G401 (cell line): ENCODE data around the gene DBP. TPM values are rescaled to one million over a fixed set of nuclear protein-coding genes. Genes with fewer than 3 reads are reported as not detected.
"Not testable (repeated sequence)": the region's sequence is repeated elsewhere in the genome, so short reads cannot be mapped to it uniquely, and the experiment has no call there.

ENCODE experiments used
- DNase-seq: peaks from one replicate; pipeline ENCODE4 v3.0.0-alpha.2; 2015; ENCODE audit warnings: low spot score
- in situ Hi-C: cut with HindIII; loops from 2 replicates; pipeline ENCODE4 v1.10.0; 2016; ENCODE audit warnings: low sequenced_read_pairs, mixed read lengths
- total RNA-seq: library from RNA; depleted of rRNA; stranded (reverse); fragments of >200 nt; shearing (Covaris generic); gene quantifications from 2 replicates; pipeline ENCODE4 v1.2.3, GENCODE V29; 2014

The DBP gene
- total RNA-seq, 1 experiment from 2014 or later, result 40.0 TPM

GRCh38 chr19:48669903-48670668 lies 32.9 kb upstream of the DBP start:
- no peak for DNase-seq

GRCh38 chr19:48668761-48669160 lies 31.6 kb upstream of the DBP start:
- no peak for DNase-seq
- in situ Hi-C loops, result no loop called here

More at GRCh38 chr19:48669903-48670668, 32.9 kb upstream of the DBP start:
- in situ Hi-C loops, result no loop called here

GRCh38 chr19:48668332-48668731 lies 31.2 kb upstream of the DBP start:
- in situ Hi-C loops, result no loop called here
- DNase-seq, result peak; percentile 77

DNA sequence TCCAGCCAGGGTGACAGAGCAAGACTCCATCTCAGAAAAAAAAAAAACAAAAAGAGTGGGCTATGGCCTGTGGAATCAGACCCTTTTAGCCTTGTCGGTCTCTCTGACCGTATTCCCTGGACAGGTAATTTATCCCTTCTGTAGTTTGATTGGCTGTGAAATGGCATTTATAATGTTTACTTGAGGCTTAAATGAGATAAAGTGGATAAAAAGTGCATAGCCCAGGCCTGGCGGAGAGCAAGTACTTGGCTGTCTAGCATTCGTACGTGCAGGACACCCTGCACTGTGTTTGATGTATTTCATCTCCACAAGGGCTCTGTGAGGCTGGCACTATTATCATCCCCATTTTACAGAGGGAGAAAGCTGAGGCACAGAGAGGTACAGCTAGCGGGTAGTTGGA lies 28.6 kb upstream of the DBP start:
- in situ Hi-C loops, result no loop called here
- DNase-seq, result no peak

GRCh38 chr19:48664476-48664875 lies 27.3 kb upstream of the DBP start:
- in situ Hi-C loops, result no loop called here
- DNase-seq, result no peak

- in situ Hi-C loops, result no loop called here
- no peak for DNase-seq
Observed at GRCh38 chr19:48663667-48664066, 26.5 kb upstream of the DBP start.

GRCh38 chr19:48661711-48662090 lies 24.5 kb upstream of the DBP start:
- in situ Hi-C loops, result no loop called here
- no peak for DNase-seq

- in situ Hi-C loops, result no loop called here
- peak; percentile 95 for DNase-seq
Observed at GRCh38 chr19:48660852-48661710, 23.9 kb upstream of the DBP start.

- DNase-seq, result peak; percentile 58
- in situ Hi-C loops, result no loop called here
Observed at GRCh38 chr19:48659768-48660167, 22.6 kb upstream of the DBP start.

- DNase-seq, result no peak
- in situ Hi-C loops, result no loop called here
Observed at GRCh38 chr19:48658483-48658882, 21.3 kb upstream of the DBP start.

- in situ Hi-C loops, DNase-seq: not testable (repeated sequence)
Observed at GRCh38 chr19:48657828-48658227, 20.6 kb upstream of the DBP start.

DNA sequence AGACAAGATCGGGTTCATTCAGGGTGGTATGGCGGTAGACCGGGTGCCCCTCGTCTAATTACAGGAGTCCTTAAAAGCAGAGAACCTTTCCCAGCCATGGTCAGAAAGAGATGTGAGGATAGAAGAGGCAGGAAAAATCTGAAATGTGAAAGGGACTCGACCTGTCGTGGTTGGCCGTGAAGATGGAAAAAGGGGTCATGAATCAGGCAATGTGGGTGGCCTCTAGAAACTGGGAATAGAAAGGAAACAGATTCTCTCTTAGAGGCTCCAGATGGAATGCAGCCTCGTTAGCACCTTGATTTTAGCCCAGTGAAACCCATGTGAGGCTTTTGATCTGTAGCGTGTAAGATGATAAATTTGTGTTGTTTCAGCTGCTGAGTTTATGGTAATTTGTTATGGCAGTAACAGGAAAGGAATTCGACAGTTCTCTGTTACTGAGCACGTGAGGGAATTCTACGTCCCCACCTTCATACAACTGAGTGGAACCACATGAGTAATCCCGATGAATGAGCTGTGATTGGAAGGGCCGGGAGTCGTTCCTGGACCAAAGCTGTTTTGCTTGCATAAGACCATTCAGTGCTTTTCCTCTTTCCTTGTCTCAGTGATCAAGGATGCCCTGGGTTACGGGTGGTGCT lies 19.8 kb upstream of the DBP start:
- in situ Hi-C loops, result no loop called here
- DNase-seq, result peak; percentile 33

- in situ Hi-C loops, result no loop called here
- no peak for DNase-seq
Observed at GRCh38 chr19:48654299-48655059, 17.3 kb upstream of the DBP start.

DNA sequence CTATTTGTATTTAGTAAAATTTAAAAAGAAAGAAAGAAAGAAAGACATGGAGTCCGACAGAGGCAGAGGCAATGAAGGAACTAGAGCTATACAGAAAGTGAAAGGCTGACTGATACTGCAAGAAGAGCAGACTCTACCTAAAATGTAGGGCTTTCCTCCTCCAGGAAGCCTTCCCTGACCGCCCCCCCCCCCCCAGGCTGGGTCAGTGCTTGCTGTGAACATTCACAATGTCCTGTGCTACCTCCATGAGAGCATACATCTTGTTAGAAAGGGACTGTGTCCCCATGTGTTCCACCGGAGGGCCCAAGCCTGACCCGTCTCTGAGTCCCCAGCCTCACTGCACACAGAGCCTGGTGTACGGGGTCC lies 14.5 kb upstream of the DBP start:
- in situ Hi-C loops, result no loop called here
- no peak for DNase-seq

- in situ Hi-C loops, result no loop called here
- no peak for DNase-seq
Observed at GRCh38 chr19:48650974-48651682, 13.9 kb upstream of the DBP start.

- peak; percentile 87 for DNase-seq
- in situ Hi-C loops, result no loop called here
Observed at GRCh38 chr19:48648134-48648533, 11.0 kb upstream of the DBP start.

DNA sequence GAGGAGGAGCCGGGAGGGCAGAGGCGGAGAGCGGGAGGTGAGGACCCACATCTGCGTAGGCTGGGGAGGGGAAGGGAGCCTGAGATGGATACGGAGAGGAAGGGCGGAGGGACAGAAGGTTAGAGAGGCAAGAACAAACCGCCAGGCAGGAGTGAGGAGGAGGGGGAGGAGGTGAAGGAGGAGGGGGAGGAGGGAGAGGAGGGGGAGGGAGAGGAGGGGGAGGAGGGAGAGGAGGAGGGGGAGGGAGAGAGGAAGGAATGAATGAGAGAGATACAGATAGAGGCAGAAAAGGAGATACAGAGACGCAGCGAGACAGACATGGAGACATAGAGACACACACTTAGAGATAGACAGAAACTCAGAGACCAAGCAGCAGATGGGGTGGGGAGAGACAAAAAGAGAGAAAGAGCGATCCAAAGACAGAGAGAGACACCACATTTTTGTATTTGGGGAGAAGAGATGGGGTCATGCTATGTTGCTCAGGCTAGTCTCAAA lies 9.6 kb upstream of the DBP start:
- DNase-seq, result no peak
- in situ Hi-C loops, result no loop called here

DNA sequence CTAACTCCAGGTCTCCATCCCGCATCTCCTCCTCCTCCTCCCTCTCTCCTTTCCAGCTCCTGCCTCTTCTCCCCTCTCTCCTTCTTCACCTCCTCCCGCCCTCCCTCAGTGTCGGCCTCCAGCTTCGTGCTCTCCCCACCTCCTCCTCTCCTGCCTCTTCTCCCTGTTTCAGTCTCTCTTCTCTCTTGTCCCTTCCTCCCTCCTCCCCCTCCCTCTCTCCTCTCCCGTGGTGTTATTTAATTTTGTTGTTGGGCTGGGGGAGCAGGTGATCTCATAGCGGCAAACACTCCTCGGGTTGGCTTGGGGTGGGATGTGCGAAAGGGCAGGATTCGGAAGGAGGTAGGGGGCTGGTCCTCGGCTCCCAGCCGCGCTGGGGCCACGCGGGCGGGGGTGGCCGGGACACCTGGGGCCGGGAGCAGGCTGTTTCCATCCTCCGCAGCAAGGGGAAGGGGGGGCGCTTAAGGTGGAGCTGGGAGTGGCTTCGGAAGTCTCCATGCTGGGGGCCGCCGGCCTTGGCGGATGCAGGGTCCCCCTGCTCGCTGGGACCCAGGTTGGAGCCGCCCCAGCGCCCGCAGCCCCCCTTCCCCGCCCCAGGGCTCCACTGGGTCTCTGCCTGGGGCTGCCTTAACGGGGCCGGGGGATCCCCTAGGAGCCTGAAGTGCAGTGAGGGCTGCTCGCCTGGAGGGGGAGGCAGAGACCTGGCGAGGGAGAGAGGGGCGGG lies 9.0 kb upstream of the DBP start, which contains the start of gene CA11:
Gene CA11, minus strand, starts transcription at position 187 of the 721 bp plus-strand sequence. CDS start 555 bp downstream, outside the sequence.
- in situ Hi-C loops, result no loop called here
- peak; percentile 96 for DNase-seq
